HG02642 (cell line): ENCODE data around the gene SEC23A.
A peak's percentile ranks its signal among the peaks of the same experiment; 100 is the strongest.
"Not testable (repeated sequence)": the region's sequence is repeated elsewhere in the genome, so short reads cannot be mapped to it uniquely, and the experiment has no call there.

ENCODE experiments used
- ATAC-seq: cut with Tn5 transposase; IDR thresholded peaks from one replicate; pipeline ENCODE4 v1.9.1; 2021; ENCODE audit warnings: mild to moderate bottlenecking; ENCODE audit not compliant: unreplicated experiment, poor library complexity

Gene SEC23A

DNA sequence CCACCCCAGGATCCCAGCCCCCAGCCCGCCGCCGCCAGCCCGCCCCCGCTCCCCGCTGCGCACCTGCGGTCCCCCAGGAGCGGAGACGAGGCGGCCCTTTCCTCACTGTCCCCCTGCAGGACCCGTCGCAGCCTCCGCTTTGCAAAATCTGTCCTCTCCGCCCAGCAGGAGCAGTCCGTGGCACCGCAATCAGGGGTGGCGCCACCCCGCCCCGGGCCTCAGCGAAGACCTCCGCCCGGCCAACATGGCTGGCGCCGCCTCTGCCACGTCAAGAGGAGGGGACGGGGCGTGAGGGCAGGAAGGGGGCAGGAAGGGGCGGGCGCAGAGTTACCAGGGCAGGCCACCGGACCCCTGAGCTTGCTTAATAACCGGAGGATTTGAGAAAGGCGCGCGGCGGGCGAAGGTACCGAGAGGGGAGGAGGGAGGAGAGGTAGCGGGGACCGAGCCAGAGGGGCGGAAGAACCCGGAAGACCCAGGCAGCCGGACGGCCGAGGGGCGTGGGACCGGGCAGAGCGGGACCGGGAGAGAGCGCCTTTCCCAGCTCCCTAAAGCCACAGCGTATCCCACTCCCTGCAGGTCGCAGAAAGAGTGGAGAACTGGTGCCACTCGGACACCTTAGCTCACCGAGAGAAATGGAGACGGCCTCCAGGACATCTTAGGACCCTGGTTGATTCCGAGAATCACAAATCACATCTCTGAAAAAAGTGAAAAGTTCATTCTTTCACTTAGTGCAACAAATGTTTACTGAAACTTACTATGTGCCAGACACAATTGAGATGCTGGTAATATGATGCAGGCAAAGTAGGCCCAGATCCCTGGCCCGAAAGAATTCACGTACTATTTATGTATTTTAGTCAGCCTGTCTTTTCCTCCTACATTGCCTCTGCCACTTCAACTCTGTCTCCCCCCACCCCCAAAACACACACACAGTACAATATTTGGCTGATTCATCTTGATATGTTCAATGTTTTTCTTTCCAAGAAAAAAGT, at the start of gene SEC23A:
Gene SEC23A, minus strand, starts transcription at position 267 of the 989 bp plus-strand sequence. CDS start 7,117 bp downstream, outside the sequence.
- peak; percentile 97 for ATAC-seq

DNA sequence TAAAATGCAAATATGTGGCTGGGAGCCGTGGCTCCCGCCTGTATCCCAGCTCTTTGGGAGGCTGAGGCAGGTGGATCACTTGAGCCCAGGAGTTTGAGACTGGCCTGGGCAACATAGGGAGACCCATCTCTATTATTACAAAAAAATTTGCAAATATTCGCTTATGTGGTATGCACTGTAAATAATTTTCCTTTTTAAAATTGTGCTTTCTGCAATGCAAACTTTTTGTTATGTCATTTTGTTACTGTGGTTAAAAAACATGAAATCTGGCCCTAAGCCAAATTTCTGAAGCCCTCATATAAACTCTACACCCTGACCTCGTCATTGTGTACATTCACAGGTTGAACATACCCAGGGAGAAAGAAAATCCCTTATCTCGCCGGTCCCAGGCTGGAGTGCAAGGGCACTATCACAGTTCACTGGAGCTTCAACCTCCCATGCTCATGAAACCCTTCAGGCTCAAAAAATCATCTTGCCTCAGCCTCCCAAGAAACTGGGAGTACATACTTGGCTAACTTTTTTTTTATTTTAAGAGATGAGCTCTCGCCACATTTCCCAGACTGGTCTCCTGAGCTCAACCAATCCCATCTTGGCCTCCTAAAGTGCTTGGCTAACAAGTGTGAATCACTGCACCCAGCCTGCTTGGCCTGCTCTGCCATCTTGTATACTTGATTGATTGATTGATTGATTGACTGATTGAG, 42.4 kb upstream of the SEC23A start:
- no peak for ATAC-seq

- not testable (repeated sequence) for ATAC-seq
Observed at GRCh38 chr14:39143226-39143625, 40.2 kb upstream of the SEC23A start.

DNA sequence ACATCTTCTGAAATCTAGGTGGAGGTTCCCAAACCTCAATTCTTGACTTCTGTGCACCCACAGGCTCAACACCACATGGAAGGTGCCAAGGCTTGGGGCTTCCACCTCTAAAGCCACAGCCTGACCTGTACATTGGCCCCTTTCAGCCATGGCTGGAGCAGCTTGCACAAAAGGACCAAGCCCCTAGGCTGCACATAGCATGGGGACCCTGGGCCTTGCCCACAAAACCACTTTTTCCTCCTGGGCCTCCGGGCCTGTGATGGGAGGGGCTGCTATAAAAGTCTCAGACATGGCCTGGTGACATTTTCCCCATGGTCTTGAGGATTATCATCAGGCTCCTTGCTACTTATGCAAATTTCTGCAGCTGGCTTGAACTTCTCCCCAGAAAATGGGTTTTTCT, 38.6 kb upstream of the SEC23A start:
- ATAC-seq: not testable (repeated sequence)

GRCh38 chr14:39140170-39140569, 37.1 kb upstream of the SEC23A start:
- ATAC-seq: no peak

- ATAC-seq: no peak
Observed at GRCh38 chr14:39138440-39138839, 35.4 kb upstream of the SEC23A start.

DNA sequence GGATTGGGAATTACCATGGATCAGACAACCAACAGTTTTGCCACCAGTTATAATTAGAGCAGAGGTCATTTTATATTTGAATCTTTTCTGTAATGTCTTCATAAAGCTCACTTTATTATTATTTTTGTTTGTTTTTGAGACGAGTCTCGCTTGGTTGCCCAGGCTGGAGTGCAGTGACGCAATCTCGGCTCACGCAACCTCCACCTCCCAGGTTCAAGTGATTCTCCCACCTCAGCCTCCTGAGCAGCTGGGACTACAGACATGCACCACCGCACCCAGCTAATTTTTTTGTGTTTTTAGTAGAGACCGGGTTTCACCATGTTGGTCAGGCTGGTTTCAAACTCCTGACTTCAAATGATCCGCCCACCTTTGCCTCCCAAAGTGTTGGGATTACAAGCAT, 34.8 kb upstream of the SEC23A start:
- ATAC-seq: not testable (repeated sequence)

DNA sequence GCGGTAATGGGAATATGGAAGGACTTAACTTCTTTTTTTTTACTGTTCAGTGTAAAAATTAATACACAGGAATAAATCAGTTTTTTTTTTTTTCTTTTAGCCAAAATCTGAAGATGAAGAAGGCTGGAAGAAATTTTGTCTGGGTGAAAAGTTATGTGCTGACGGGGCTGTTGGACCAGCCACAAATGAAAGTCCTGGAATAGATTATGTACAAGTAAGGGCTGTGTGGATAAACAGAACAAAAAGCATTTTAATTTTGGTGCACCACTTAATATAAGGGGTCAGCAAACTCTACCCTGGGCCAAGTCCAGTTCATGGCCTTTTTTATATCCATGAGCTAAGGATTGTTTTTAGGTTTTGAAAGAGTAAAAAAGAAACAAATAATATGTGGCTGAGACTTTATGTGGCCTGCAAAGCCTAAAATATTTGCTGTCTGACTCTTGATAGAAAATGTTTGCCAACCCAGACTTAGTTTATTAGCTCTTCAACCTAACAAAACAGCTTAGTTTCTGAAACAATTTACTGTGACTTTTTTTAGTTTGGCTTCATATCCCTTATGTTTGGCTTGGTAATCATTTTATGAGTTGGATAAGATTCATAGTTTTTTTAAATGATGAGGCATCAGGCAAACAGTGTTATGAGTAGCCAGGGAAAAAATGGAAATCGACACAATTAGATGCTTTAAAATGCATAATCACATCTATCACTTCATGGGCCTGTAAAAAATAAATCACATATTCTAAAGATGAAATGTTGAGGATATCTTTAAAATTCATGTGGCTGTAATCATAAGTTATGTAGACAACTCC, 19.5 kb upstream of the SEC23A start:
- ATAC-seq: no peak

DNA sequence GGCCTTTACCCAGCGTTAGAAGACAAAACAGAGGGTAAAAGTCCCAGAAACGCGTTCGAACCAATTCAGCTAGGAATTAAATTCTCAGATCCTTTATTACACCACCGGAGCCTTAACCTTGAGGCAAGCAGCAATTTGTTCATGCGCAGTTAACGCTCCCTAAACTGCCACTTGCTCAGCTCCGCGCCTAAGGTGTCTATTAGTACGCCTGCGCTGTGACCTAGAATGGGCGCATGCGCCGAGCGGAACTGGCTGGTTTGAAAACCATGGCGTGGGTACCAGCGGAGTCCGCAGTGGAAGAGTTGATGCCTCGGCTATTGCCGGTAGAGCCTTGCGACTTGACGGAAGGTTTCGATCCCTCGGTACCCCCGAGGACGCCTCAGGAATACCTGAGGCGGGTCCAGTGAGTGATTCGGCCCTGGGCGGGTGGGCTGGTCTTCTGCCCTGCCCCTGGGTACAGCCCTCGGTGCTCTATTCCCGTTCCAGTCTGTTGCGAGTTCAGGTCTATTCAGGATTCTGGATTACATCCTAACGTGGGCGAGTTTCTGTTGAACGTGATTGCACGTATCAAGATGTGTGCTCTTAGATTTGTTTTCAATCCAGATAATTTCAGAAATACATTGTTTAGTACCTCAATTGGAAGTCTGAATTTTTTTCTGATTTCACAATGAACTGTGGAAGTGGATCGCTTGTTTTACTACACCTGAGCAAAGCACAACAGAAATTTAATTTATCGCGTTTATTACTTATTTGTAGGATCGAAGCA, 11.2 kb upstream of the SEC23A start, which contains the start of gene GEMIN2:
Gene GEMIN2, plus strand, starts transcription at position 251 of the 766 bp plus-strand sequence. Its CDS starts 16 bp downstream, at position 267.
- peak; percentile 94 for ATAC-seq

GRCh38 chr14:39113685-39114072, 10.6 kb upstream of the SEC23A start:
- no peak for ATAC-seq

DNA sequence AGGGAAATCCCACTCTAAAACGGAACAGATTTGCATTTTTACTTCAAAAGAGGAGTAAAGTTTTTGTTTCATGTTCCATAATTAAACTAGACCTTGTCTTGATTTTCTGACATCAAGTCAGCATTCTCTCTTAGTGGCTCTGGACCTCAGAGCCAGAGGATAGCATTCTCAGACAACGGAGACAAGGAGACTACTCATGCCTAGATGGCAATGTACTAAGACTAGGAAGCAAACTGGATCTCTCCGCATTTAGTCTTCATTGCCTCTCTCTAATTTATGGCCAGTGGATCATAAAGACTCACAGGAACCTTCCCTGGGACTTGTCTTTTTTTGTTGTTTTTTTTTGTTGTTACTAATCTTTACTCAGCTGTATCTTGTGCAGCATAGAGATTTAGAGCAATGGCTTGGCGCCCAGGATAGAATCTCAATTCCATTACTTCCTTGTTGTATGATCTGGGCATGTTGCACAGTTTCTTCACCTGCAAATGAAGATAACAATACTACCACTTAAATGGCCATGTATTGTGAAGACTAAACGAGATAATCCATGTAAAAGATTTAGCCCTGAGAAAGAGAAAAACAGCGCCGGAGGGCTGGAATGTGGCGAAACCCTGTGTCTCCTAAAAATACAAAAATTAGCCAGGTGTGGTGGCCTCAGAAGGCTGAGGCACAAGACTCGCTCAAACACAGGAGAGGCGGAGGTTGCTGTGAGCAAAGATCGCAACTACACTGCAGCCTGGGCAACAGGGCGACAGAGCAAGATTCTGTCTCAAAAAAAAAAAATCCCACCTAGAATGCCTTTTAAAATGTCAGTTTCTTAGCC, 7.1 kb upstream of the SEC23A start:
- ATAC-seq: no peak

DNA sequence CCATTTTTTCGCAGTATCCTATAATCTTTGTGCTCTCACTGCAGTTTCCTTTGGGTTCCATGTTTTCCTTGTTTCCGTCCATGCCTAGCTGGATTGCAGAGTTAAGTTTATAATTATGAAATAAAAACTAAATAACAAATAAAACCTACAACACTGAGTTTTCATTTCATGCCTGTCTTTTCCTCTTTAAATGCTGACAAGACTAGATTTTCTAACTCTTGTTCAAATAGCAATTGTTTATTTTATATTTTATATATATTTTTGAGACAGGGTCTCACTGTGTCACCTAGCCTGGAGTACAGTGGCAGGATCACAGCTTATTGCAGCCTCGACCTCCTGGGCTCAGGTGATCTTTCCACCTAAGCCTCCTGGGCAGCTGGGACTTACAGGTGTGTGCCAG, 5.8 kb upstream of the SEC23A start:
- ATAC-seq: no peak

DNA sequence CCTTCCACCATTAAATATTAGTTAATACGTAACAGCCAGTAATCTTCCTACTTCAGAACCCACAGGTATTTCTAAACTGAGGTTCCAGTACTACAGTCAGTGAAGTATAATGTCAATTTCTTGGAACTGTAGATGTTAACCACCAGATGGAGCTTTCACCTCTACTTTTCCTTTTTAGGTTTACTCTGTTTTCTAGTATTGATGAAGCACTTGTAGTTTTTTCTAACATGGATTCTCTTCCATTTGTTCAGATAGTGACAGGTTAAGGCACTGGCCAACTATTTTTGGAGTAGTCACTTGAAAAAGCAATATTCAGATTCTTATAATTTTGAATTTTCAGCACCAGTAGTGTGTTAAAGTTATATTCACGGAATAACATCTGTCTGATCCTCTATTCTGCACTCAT, 4.6 kb upstream of the SEC23A start:
- no peak for ATAC-seq

- ATAC-seq: not testable (repeated sequence)
Observed at GRCh38 chr14:39104078-39104801, 1.2 kb upstream of the SEC23A start.

- peak; percentile 31 for ATAC-seq
Observed at GRCh38 chr14:39102265-39102968, 618 bp downstream of the SEC23A start.

GRCh38 chr14:39099748-39100147, 3.3 kb downstream of the SEC23A start:
- ATAC-seq: no peak

DNA sequence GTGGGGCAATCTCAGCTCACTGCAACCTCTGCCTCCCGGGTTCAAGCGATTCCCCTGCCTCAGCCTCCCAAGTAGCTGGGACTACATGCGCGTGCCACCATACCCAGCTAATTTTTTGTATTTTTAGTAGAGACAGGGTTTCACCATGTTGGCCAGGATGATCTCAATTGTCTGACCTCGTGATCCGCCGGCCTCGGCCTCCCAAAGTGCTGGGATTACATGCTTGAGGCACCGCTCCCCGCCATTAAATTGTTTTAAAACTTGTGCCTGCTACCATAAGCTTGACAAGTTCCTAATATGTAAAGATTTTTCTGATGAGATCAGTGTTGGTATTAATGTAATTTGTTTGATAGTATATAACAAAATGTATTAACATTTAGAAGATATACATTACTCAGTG, 3.8 kb downstream of the SEC23A start:
- ATAC-seq: not testable (repeated sequence)
